H9 (cell line): ENCODE results near the gene CDC42EP1. TPM values are rescaled to one million over a fixed set of nuclear protein-coding genes. Genes with fewer than 3 reads are reported as not detected.

Experiments
- DNase-seq: peaks from one replicate; pipeline ENCODE4 v3.0.0-alpha.2; 2017
- H2AFZ ChIP-seq: one replicate; pipeline ENCODE4 v1.6.1; 2013; ENCODE audit warnings: mild to moderate bottlenecking, low read length, control low read depth, moderate library complexity
- H2AK5ac ChIP-seq: 2 replicates; pipeline ENCODE4 v1.6.1; 2013; ENCODE audit warnings: low read length, control low read depth, mixed read lengths; ENCODE audit not compliant: insufficient read length
- H2BK120ac ChIP-seq: one replicate; pipeline ENCODE4 v1.6.1; 2013; ENCODE audit warnings: low read depth, mild to moderate bottlenecking, low read length, control low read depth, inconsistent platforms; ENCODE audit not compliant: poor library complexity, severe bottlenecking
- H2BK12ac ChIP-seq: 2 replicates; pipeline ENCODE4 v1.6.1; 2013; ENCODE audit warnings: low read length, control low read depth, mixed read lengths, low read depth; ENCODE audit not compliant: insufficient read length
- H2BK15ac ChIP-seq: 2 replicates; pipeline ENCODE4 v1.6.1; 2013; ENCODE audit warnings: low read depth, low read length, control low read depth
- H2BK20ac ChIP-seq: one replicate; pipeline ENCODE4 v1.6.1; 2013; ENCODE audit warnings: low read depth, mild to moderate bottlenecking, low read length, control low read depth, inconsistent platforms; ENCODE audit not compliant: poor library complexity, severe bottlenecking
- H2BK5ac ChIP-seq: 2 replicates; pipeline ENCODE4 v1.6.1; 2013; ENCODE audit warnings: low read length, control low read depth, mixed read lengths; ENCODE audit not compliant: insufficient read length
- H3K14ac ChIP-seq: 2 replicates; pipeline ENCODE4 v1.6.1; 2013; ENCODE audit warnings: low read length, control low read depth; ENCODE audit not compliant: insufficient read depth
- H3K18ac ChIP-seq: 2 replicates; pipeline ENCODE4 v1.6.1; 2013; ENCODE audit warnings: low read depth, mild to moderate bottlenecking, mixed read lengths, low read length, control low read depth; ENCODE audit not compliant: insufficient read length
- H3K23ac ChIP-seq: 2 replicates; pipeline ENCODE4 v1.6.1; 2013; ENCODE audit warnings: low read length, control low read depth, mixed read lengths, low read depth; ENCODE audit not compliant: insufficient read length
- H3K23me2 ChIP-seq: 2 replicates; pipeline ENCODE4 v1.6.1; 2013; ENCODE audit warnings: low read depth, mild to moderate bottlenecking, mixed read lengths, low read length, control low read depth; ENCODE audit not compliant: insufficient read length, poor library complexity, severe bottlenecking
- H3K27ac ChIP-seq: 2 replicates; pipeline ENCODE4 v1.5.1; 2013; ENCODE audit warnings: low read length, control low read depth, mixed read lengths, low read depth; ENCODE audit not compliant: insufficient read length
- H3K27me3 ChIP-seq: 2 replicates; pipeline ENCODE4 v1.6.1; 2013; ENCODE audit warnings: low read length, control low read depth, inconsistent platforms; ENCODE audit not compliant: insufficient read depth
- H3K4ac ChIP-seq: 2 replicates; pipeline ENCODE4 v1.6.1; 2013; ENCODE audit warnings: low read depth, mild to moderate bottlenecking, control low read depth, inconsistent platforms, low read length, moderate library complexity
- H3K4me1 ChIP-seq: 2 replicates; pipeline ENCODE4 v1.6.1; 2013; ENCODE audit warnings: low read length, control low read depth, inconsistent platforms; ENCODE audit not compliant: insufficient read depth
- H3K4me2 ChIP-seq: 2 replicates; pipeline ENCODE4 v1.6.1; 2013; ENCODE audit warnings: low read length, control low read depth, mixed read lengths; ENCODE audit not compliant: insufficient read length, insufficient read depth
- H3K56ac ChIP-seq: 2 replicates; pipeline ENCODE4 v1.6.1; 2013; ENCODE audit warnings: low read depth, mild to moderate bottlenecking, mixed read lengths, low read length, control low read depth; ENCODE audit not compliant: insufficient read length
- H3K79me1 ChIP-seq: 2 replicates; pipeline ENCODE4 v1.6.1; 2013; ENCODE audit warnings: low read depth, mild to moderate bottlenecking, moderate library complexity, low read length, control low read depth, inconsistent platforms; ENCODE audit not compliant: insufficient read depth, poor library complexity, severe bottlenecking
- H3K79me2 ChIP-seq: 2 replicates; pipeline ENCODE4 v1.6.1; 2013; ENCODE audit warnings: low read length, control low read depth, inconsistent platforms; ENCODE audit not compliant: insufficient read depth
- H3K9ac ChIP-seq: 2 replicates; pipeline ENCODE4 v1.6.1; 2013; ENCODE audit warnings: low read length, control low read depth, mixed read lengths; ENCODE audit not compliant: insufficient read length; ENCODE audit errors: extremely low read depth
- H3K9me3 ChIP-seq: one replicate; pipeline ENCODE4 v1.6.1; 2013; ENCODE audit warnings: low read depth, low read length, inconsistent platforms; ENCODE audit not compliant: control insufficient read depth
- H3T11ph ChIP-seq: one replicate; pipeline ENCODE4 v1.6.1; 2013; ENCODE audit warnings: mild to moderate bottlenecking, low read length, control low read depth, inconsistent platforms
- H4K20me1 ChIP-seq: one replicate; pipeline ENCODE4 v1.6.1; 2013; ENCODE audit not compliant: control insufficient read depth, insufficient read length, insufficient read depth
- H4K5ac ChIP-seq: 2 replicates; pipeline ENCODE4 v1.6.1; 2013; ENCODE audit warnings: low read depth, mild to moderate bottlenecking, mixed read lengths, low read length, control low read depth; ENCODE audit not compliant: insufficient read length
- H4K8ac ChIP-seq: replicated peaks from 2 replicates; pipeline ENCODE4 v1.6.1; 2013; ENCODE audit warnings: low read length, control low read depth, mixed read lengths, low read depth; ENCODE audit not compliant: insufficient read length
- H4K91ac ChIP-seq: 2 replicates; pipeline ENCODE4 v1.6.1; 2013; ENCODE audit warnings: low read depth, mild to moderate bottlenecking, moderate library complexity, mixed read lengths, low read length, control low read depth; ENCODE audit not compliant: insufficient read length
- H3K27ac Mint-ChIP-seq, 3 experiments: 2 replicates in 2 of 3; 3 replicates in 1 of 3; pipeline ENCODE4 v1.8.0; 2020 to 2021; ENCODE audit warnings: mixed read lengths in 3 of 3, mild to moderate bottlenecking in 1 of 3, moderate library complexity in 1 of 3
- H3K27me3 Mint-ChIP-seq: 2 replicates; pipeline ENCODE4 v1.8.0; 2021; ENCODE audit warnings: low read depth, mild to moderate bottlenecking, moderate library complexity, mixed read lengths
- H3K36me3 Mint-ChIP-seq, 3 experiments: 2 replicates in 2 of 3; 3 replicates in 1 of 3; pipeline ENCODE4 v1.8.0; 2020 to 2021; ENCODE audit warnings: low read depth in 3 of 3, mixed read lengths in 3 of 3; ENCODE audit not compliant: insufficient read depth in 1 of 3
- H3K4me1 Mint-ChIP-seq, 2 experiments: 2 replicates each; pipeline ENCODE4 v1.8.0; 2020; ENCODE audit warnings: mixed read lengths in 2 of 2
- H3K4me3 Mint-ChIP-seq, 2 experiments: 2 replicates in 1 of 2; 3 replicates in 1 of 2; pipeline ENCODE4 v1.8.0; 2020 to 2021; ENCODE audit warnings: mild to moderate bottlenecking in 2 of 2, mixed read lengths in 2 of 2, moderate library complexity in 1 of 2
- H3K9me3 Mint-ChIP-seq, 2 experiments: 2 replicates in 1 of 2; 3 replicates in 1 of 2; pipeline ENCODE4 v1.8.0; 2020; ENCODE audit warnings: mild to moderate bottlenecking in 2 of 2, mixed read lengths in 2 of 2, moderate library complexity in 1 of 2
- CTCF ChIP-seq: fragments of 200-600 bp; sonication (generic); conservative IDR thresholded peaks from 3 replicates; pipeline ENCODE4 v1.8.0; 2021; ENCODE audit warnings: antibody characterized with exemption, mild to moderate bottlenecking
- WGBS: extraction: QIAGEN DNeasy Blood & Tissue Kit; methylation state at CpG from one replicate; pipeline ENCODE4 v1.1.7; 2013; ENCODE audit warnings: missing lambda C conversion rate, low lambda C conversion rate, mixed read lengths; ENCODE audit not compliant: insufficient read length; ENCODE audit errors: extremely low coverage; 5-methylcytosine and 5-hydroxymethylcytosine counted together
- total RNA-seq: library from RNA; stranded (reverse); gene quantifications from 2 replicates; pipeline ENCODE4 v1.2.1, GENCODE V29; 2021

CDC42EP1 gene
- total RNA-seq, 1 experiment from 2014 or later: 23.0 TPM

DNA sequence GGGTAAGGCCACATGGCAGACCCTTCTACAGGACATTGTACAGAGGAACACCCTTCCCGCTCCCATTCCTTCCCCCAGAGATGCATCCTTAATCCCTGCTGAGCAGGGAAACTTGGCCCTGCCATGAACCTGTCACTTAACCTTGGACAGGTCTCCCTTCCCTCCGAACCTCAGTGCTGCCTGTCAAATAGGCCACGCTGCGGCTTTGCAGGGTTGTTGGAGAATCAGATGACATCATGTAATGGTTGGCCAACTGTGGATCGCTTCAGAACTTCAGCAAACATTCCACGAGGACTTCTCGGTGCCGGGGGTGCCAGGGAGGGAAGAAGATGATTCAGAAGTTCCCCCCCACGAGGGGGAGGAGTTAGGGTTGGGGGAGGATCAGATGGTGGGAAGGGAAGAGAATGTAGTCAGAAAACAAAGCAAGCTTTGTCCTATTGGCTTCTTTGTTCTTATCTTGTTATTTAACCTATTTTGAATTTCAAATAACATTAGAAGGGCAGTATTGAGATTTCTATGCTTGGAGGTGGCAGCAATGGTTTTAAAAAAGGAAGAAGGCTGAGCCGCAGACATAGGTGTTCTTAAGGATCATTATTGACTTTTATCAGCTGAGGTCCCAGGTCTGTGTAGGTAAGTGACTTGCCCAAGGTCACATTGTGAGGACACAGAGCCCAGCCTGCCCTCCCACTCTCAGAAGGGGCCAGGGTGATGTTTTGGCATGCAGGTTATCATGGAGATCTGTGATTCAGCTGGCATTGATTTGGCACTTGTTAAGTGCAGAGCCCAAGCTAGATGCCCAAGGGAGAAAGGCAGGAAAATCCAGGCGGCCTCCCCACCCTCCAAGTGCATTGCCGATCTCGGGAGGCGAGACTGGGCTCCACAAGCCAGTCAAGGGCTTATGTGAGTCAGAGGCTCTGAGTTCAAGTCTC is 3.1 kb downstream of the CDC42EP1 start:
- Histone ChIP-seq H3K14ac (no peak overlapping the region), H3K79me1 (no peaks in the 10 kb centered on the region), H2BK20ac (no peak overlapping the region), H4K8ac (no peak overlapping the region), H3K79me2 (no peaks in the 10 kb centered on the region; the same call in 1 of the 2 replicates), H3K23ac (no peak overlapping the region), H3K27me3 (peaks cover 3% of the 10 kb centered on the region; the same call in 1 of the 2 replicates), H2BK120ac (no peak overlapping the region), H2BK12ac (no peak overlapping the region), H2BK5ac (no peak overlapping the region), H3K9ac (no peak overlapping the region), H3K56ac (no peak overlapping the region), H3T11ph (no peak overlapping the region), H2BK15ac (no peak overlapping the region), H3K27ac (no peak overlapping the region), H3K9me3 (no peaks in the 10 kb centered on the region), H3K4ac (no peak overlapping the region), H3K18ac (no peak overlapping the region), H4K91ac (no peak overlapping the region), H2AFZ (no peak overlapping the region), H4K5ac (no peak overlapping the region), H3K4me1 (no peaks in the 10 kb centered on the region; the same call in 1 of the 2 replicates), H4K20me1 (no peaks in the 10 kb centered on the region), H3K23me2 (peaks cover 13% of the 10 kb centered on the region), H2AK5ac (no peak overlapping the region), H3K4me2 (no peak overlapping the region)
- peaks cover 26% of the 10 kb centered on the region for H3K27me3 Mint-ChIP-seq
- peaks cover 34 to 43% of the 10 kb centered on the region in 2 experiments for H3K4me1 Mint-ChIP-seq
- H3K4me3 Mint-ChIP-seq: peak overlapping the region in 1 of 2 experiments; percentile 35; a peak in 2 of 5 replicates
- H3K9me3 Mint-ChIP-seq: no peaks in the 10 kb centered on the region; a peak in 1 of 5 replicates
- DNase-seq: no peak
- peak overlapping the region in 2 of 3 experiments; percentile 67 to 93; a peak in 4 of 7 replicates for H3K27ac Mint-ChIP-seq
- no peak for TF ChIP-seq CTCF
- WGBS: no CpG with 5 or more reads among the region's 14 CpGs
- peaks cover 0 to 12% (median 2%) of the 10 kb centered on the region in 3 experiments; a peak in 4 of 7 replicates for H3K36me3 Mint-ChIP-seq
